C4-2B (cell line): Measurements from ENCODE around the gene ATXN7L1.

ENCODE experiments used
- H3K27ac ChIP-seq: fragments of 450-650 bp; 2 replicates; pipeline ENCODE4 v1.5.1; 2017
- ZFX ChIP-seq: fragments of 450-650 bp; IDR thresholded peaks from 2 replicates; pipeline ENCODE4 v1.6.1; 2017
- TF ChIP-seq, protein P1 (sequence below): fragments of 450-650 bp; conservative IDR thresholded peaks from 2 replicates; pipeline ENCODE4 v1.5.1; 2017; ENCODE audit warnings: mild to moderate bottlenecking

The ATXN7L1 gene

GRCh38 chr7:105731042-105731441, 145.4 kb downstream of the ATXN7L1 start:
- TF ChIP-seq ZFX: no peak
- TF ChIP-seq, protein P1, sequence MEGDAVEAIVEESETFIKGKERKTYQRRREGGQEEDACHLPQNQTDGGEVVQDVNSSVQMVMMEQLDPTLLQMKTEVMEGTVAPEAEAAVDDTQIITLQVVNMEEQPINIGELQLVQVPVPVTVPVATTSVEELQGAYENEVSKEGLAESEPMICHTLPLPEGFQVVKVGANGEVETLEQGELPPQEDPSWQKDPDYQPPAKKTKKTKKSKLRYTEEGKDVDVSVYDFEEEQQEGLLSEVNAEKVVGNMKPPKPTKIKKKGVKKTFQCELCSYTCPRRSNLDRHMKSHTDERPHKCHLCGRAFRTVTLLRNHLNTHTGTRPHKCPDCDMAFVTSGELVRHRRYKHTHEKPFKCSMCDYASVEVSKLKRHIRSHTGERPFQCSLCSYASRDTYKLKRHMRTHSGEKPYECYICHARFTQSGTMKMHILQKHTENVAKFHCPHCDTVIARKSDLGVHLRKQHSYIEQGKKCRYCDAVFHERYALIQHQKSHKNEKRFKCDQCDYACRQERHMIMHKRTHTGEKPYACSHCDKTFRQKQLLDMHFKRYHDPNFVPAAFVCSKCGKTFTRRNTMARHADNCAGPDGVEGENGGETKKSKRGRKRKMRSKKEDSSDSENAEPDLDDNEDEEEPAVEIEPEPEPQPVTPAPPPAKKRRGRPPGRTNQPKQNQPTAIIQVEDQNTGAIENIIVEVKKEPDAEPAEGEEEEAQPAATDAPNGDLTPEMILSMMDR: no peak
- no peak overlapping the region for H3K27ac ChIP-seq

- TF ChIP-seq, protein P1: no peak
- TF ChIP-seq ZFX: no peak
- H3K27ac ChIP-seq: no peak overlapping the region
Observed at GRCh38 chr7:105728028-105728427, 148.4 kb downstream of the ATXN7L1 start.

DNA sequence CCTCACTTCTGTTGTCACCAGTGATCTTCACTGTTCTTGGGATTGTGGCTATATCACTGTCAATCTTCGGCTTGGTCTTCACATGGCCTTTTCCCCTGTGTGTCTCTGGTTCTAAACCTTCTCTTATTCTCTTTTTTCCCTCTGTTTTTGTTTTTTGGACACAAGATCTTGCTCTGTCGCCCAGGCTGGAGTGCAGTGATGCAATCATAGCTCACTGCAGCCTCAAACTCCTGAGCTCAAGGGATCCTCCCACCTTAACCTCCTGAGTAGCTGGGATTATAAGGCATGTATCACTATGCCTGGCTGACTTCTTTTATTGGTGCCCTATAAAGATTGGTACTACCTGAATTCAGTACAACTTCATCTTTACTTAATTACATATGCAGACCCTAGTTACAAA, 151.7 kb downstream of the ATXN7L1 start:
- TF ChIP-seq, protein P1: no peak
- TF ChIP-seq ZFX: no peak
- no peak overlapping the region for H3K27ac ChIP-seq

DNA sequence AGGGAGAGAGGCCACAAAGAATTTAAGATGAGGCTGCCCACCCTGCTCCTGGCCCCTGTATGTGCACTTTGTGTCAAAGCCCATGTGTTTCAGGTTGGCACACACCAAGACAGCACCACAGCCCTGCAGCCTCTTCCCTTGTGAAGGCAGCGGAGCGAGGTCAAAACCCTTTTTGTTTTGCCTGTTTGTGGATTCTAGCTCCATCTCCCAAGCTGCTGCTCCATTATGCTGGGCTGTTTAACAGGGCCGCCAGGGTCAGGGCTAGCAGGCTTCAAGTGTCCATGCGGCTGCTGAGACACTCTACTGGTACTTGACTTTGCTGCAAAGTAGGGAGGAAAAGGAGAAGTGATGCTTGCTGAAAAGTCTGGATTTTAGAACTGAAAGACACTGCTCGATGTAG, 152.8 kb downstream of the ATXN7L1 start:
- no peak for TF ChIP-seq ZFX
- TF ChIP-seq, protein P1: no peak
- no peak overlapping the region for H3K27ac ChIP-seq

GRCh38 chr7:105721571-105722104, 154.8 kb downstream of the ATXN7L1 start:
- H3K27ac ChIP-seq: no peak overlapping the region
- TF ChIP-seq, protein P1: no peak
- no peak for TF ChIP-seq ZFX

GRCh38 chr7:105719919-105720318, 156.5 kb downstream of the ATXN7L1 start:
- TF ChIP-seq, protein P1: no peak
- no peak for TF ChIP-seq ZFX

GRCh38 chr7:105719395-105719794, 157.0 kb downstream of the ATXN7L1 start:
- TF ChIP-seq, protein P1: no peak
- TF ChIP-seq ZFX: no peak

More at GRCh38 chr7:105719919-105720318, 156.5 kb downstream of the ATXN7L1 start:
- no peak overlapping the region for H3K27ac ChIP-seq

More at GRCh38 chr7:105719395-105719794, 157.0 kb downstream of the ATXN7L1 start:
- H3K27ac ChIP-seq: no peak overlapping the region
